ENCODE measurements around the gene TMEM198.

GRCh38 chr2:219533930-219534661, 9.7 kb upstream of the TMEM198 start:
- TF ChIP-seq CTCF (conservative IDR thresholded peaks at IDR 0.05; ENCODE audit: low read length) (no peak), EZH2phosphoT487 (IDR thresholded peaks at IDR 0.05; ENCODE audit: borderline replicate concordance) (no peak)

Data from Loucy (cell line).